Right ventricle myocardium superior (tissue), 1 donor: Measurements from ENCODE around the gene AP1G2. TPM values are rescaled to one million over a fixed set of nuclear protein-coding genes. Genes with fewer than 3 reads are reported as not detected.

Source experiments
- ATAC-seq: fragments of 200-7000 bp; cut with Tn5 transposase; one replicate; pipeline ENCODE4 v1.9.1; 2020; ENCODE audit warnings: mild to moderate bottlenecking; ENCODE audit not compliant: poor library complexity
- DNase-seq: peaks from one replicate; pipeline ENCODE4 v3.0.0-alpha.2; 2020
- intact Hi-C: fragments of 100-400 bp; cut with DNase I; formaldehyde crosslinking; loops from one replicate; pipeline ENCODE4 v1.11.2; 2022
- total RNA-seq: library from RNA; stranded (reverse); fragmentation: NEBNext Ultra II Directional; extraction: Animal tissue kit (Norgen Biotek cat#: 25700); gene quantifications from one replicate; pipeline ENCODE4 v1.2.1, GENCODE V29; 2021
- donor health status: DM: no; HTN: yes; CAD: no; lungs with severe emphysema.

AP1G2 gene
- total RNA-seq, 1 donor from 2014 or later: 10.7 TPM

- intact Hi-C loops: no loop called here
- ATAC-seq (no peak), DNase-seq (no peak)
These were observed 33.7 kb downstream of the AP1G2 start for GRCh38 chr14:23533652-23534435.

- intact Hi-C loops: no loop called here
- DNase-seq (no peak), ATAC-seq (no peak)
These were observed 34.9 kb downstream of the AP1G2 start for GRCh38 chr14:23532658-23533057.

GRCh38 chr14:23531391-23531790 lies 36.2 kb downstream of the AP1G2 start:
- intact Hi-C loops: no loop called here
- no peak for DNase-seq
- ATAC-seq: no peak

- ATAC-seq: no peak
- no peak for DNase-seq
- intact Hi-C loops: no loop called here
These were observed 37.1 kb downstream of the AP1G2 start for GRCh38 chr14:23530375-23531055.

GRCh38 chr14:23529016-23529415 lies 38.6 kb downstream of the AP1G2 start:
- DNase-seq: no peak
- intact Hi-C loops: no loop called here
- ATAC-seq: no peak

- intact Hi-C loops: no loop called here
- DNase-seq (no peak), ATAC-seq (no peak)
These were observed 39.0 kb downstream of the AP1G2 start for GRCh38 chr14:23528555-23528954.

GRCh38 chr14:23525611-23526010 lies 42.0 kb downstream of the AP1G2 start:
- intact Hi-C loops: no loop called here
- no peak for DNase-seq
- no peak for ATAC-seq

- DNase-seq (no peak), ATAC-seq (no peak)
- intact Hi-C loops: no loop called here
These were observed 42.6 kb downstream of the AP1G2 start for GRCh38 chr14:23524954-23525353.

- DNase-seq (no peak), ATAC-seq (no peak)
- intact Hi-C loops: no loop called here
These were observed 44.2 kb downstream of the AP1G2 start for GRCh38 chr14:23523229-23524016.

- ATAC-seq (no peak), DNase-seq (no peak)
- intact Hi-C loops: no loop called here
These were observed 44.9 kb downstream of the AP1G2 start for GRCh38 chr14:23522643-23523198.

GRCh38 chr14:23521785-23522640 lies 45.6 kb downstream of the AP1G2 start:
- DNase-seq: no peak
- ATAC-seq: no peak

GRCh38 chr14:23520899-23521533 lies 46.6 kb downstream of the AP1G2 start:
- intact Hi-C loops: no loop called here
- ATAC-seq: no peak
- DNase-seq: no peak

More at GRCh38 chr14:23521785-23522640, 45.6 kb downstream of the AP1G2 start:
- intact Hi-C loops: no loop called here

- intact Hi-C loops: no loop called here
- ATAC-seq: no peak
- no peak for DNase-seq
These were observed 48.9 kb downstream of the AP1G2 start for GRCh38 chr14:23518709-23519108.

GRCh38 chr14:23517650-23518326 lies 49.8 kb downstream of the AP1G2 start:
- no peak for DNase-seq
- intact Hi-C loops: no loop called here
- no peak for ATAC-seq

- no peak for DNase-seq
- intact Hi-C loops: no loop called here
- ATAC-seq: peak; percentile 27
These were observed 53.0 kb downstream of the AP1G2 start for GRCh38 chr14:23514644-23514957.

GRCh38 chr14:23513818-23514643 lies 53.6 kb downstream of the AP1G2 start:
- intact Hi-C loops: no loop called here
- no peak for ATAC-seq
- no peak for DNase-seq
